PFSK-1 (cell line): ENCODE data around the gene ITSN2.

Experiments
- FOXP2 ChIP-seq: optimal IDR thresholded peaks from 2 replicates; pipeline ENCODE3; 2011; ENCODE audit warnings: borderline replicate concordance, control low read depth, inconsistent platforms; ENCODE audit not compliant: insufficient read depth; ENCODE audit errors: extremely low read length, extremely low read depth
- POLR2AphosphoS5 ChIP-seq: IDR thresholded peaks from 2 replicates; pipeline ENCODE4 v1.6.1; 2012; ENCODE audit warnings: low read depth, mild to moderate bottlenecking, control low read depth, low read length, moderate library complexity
- REST ChIP-seq, 2 experiments: IDR thresholded peaks; 2 replicates each; pipeline versions ENCODE4 v1.6.1 to v1.8.0; 2011 to 2012; ENCODE audit warnings: low read depth in 2 of 2, low read length in 2 of 2, control low read depth in 1 of 2, inconsistent platforms in 1 of 2, mild to moderate bottlenecking in 1 of 2, moderate library complexity in 1 of 2; ENCODE audit not compliant: insufficient read depth in 1 of 2
- SIN3A ChIP-seq: IDR thresholded peaks from 2 replicates; pipeline ENCODE4 v1.6.1; 2012; ENCODE audit warnings: mild to moderate bottlenecking, low read length, moderate library complexity, borderline replicate concordance; ENCODE audit not compliant: insufficient read depth
- TAF1 ChIP-seq: IDR thresholded peaks from 2 replicates; pipeline ENCODE4 v1.6.1; 2012; ENCODE audit warnings: low read length, control low read depth, borderline replicate concordance; ENCODE audit not compliant: insufficient read depth

ITSN2 gene

GRCh38 chr2:24301599-24301998, 58.7 kb downstream of the ITSN2 start:
- TF ChIP-seq POLR2AphosphoS5 (no peak), SIN3A (no peak), FOXP2 (no peak), REST (IDR thresholded peaks at IDR 0.05; ENCODE audit: insufficient read depth in 1 of 2, low read depth in 2 of 2, low read length in 2 of 2) (no peak), TAF1 (no peak)

GRCh38 chr2:24297663-24298062, 62.7 kb downstream of the ITSN2 start:
- TF ChIP-seq FOXP2 (no peak), REST (IDR thresholded peaks at IDR 0.05; ENCODE audit: insufficient read depth in 1 of 2, low read depth in 2 of 2, low read length in 2 of 2) (no peak), SIN3A (no peak), TAF1 (no peak), POLR2AphosphoS5 (no peak)

- TF ChIP-seq POLR2AphosphoS5, result no peak
- no peak for TF ChIP-seq SIN3A
- TF ChIP-seq FOXP2, result no peak
- no peak for TF ChIP-seq TAF1
- TF ChIP-seq REST (IDR thresholded peaks at IDR 0.05; ENCODE audit: insufficient read depth in 1 of 2, low read depth in 2 of 2, low read length in 2 of 2), result no peak
Measured at GRCh38 chr2:24287171-24287570, 73.2 kb downstream of the ITSN2 start.

GRCh38 chr2:24285484-24286152, 74.7 kb downstream of the ITSN2 start:
- TF ChIP-seq FOXP2 (no peak), SIN3A (no peak), TAF1 (no peak), POLR2AphosphoS5 (no peak), REST (IDR thresholded peaks at IDR 0.05; ENCODE audit: insufficient read depth in 1 of 2, low read depth in 2 of 2, low read length in 2 of 2) (no peak)

- no peak for TF ChIP-seq REST (IDR thresholded peaks at IDR 0.05; ENCODE audit: insufficient read depth in 1 of 2, low read depth in 2 of 2, low read length in 2 of 2)
- TF ChIP-seq TAF1, result no peak
- no peak for TF ChIP-seq FOXP2
- no peak for TF ChIP-seq SIN3A
- no peak for TF ChIP-seq POLR2AphosphoS5
Measured at GRCh38 chr2:24280645-24281044, 79.7 kb downstream of the ITSN2 start.
